IPS-20b (cell line): ENCODE measurements around the gene MRPS25.

Experiments used
- H3K27ac ChIP-seq: one replicate; pipeline ENCODE4 v1.5.1; 2013; ENCODE audit warnings: low read length
- H3K27me3 ChIP-seq: 2 replicates; pipeline ENCODE4 v1.6.1; 2013; ENCODE audit warnings: mild to moderate bottlenecking, low read length, inconsistent platforms; ENCODE audit not compliant: insufficient read depth
- H3K36me3 ChIP-seq: 2 replicates; pipeline ENCODE4 v1.6.1; 2013; ENCODE audit warnings: low read depth, mild to moderate bottlenecking, inconsistent platforms, low read length, moderate library complexity; ENCODE audit not compliant: insufficient read depth
- H3K4me1 ChIP-seq: 2 replicates; pipeline ENCODE4 v1.6.1; 2013; ENCODE audit warnings: mild to moderate bottlenecking, control low read depth, inconsistent platforms, low read length, moderate library complexity; ENCODE audit not compliant: insufficient read depth
- H3K4me3 ChIP-seq: 2 replicates; pipeline ENCODE4 v1.5.1; 2013; ENCODE audit warnings: mild to moderate bottlenecking, low read length, inconsistent platforms
- H3K9ac ChIP-seq: 2 replicates; pipeline ENCODE4 v1.6.1; 2013; ENCODE audit warnings: low read depth, mild to moderate bottlenecking, inconsistent platforms, low read length, moderate library complexity
- H3K9me3 ChIP-seq: 2 replicates; pipeline ENCODE4 v1.6.1; 2013; ENCODE audit warnings: mild to moderate bottlenecking, low read depth, low read length, inconsistent platforms; ENCODE audit not compliant: insufficient read depth

MRPS25 gene

GRCh38 chr3:15079091-15079490 lies 14.0 kb upstream of the MRPS25 start:
- Histone ChIP-seq H3K9me3 (no peaks in the 10 kb centered on the region), H3K4me3 (no peak overlapping the region), H3K36me3 (peaks cover 90% of the 10 kb centered on the region), H3K27ac (no peak overlapping the region), H3K27me3 (no peaks in the 10 kb centered on the region), H3K9ac (no peak overlapping the region), H3K4me1 (no peaks in the 10 kb centered on the region)

- Histone ChIP-seq H3K36me3 (peaks cover 65% of the 10 kb centered on the region), H3K4me1 (no peaks in the 10 kb centered on the region), H3K9me3 (no peaks in the 10 kb centered on the region), H3K27ac (no peak overlapping the region), H3K27me3 (no peaks in the 10 kb centered on the region), H3K9ac (no peak overlapping the region), H3K4me3 (no peak overlapping the region)
Observed at GRCh38 chr3:15074500-15074899, 9.4 kb upstream of the MRPS25 start.

- Histone ChIP-seq H3K4me3 (no peak overlapping the region), H3K27ac (no peak overlapping the region), H3K36me3 (peaks cover 40% of the 10 kb centered on the region), H3K9me3 (no peaks in the 10 kb centered on the region), H3K4me1 (no peaks in the 10 kb centered on the region), H3K27me3 (no peaks in the 10 kb centered on the region), H3K9ac (no peak overlapping the region)
Observed at GRCh38 chr3:15071699-15072098, 6.6 kb upstream of the MRPS25 start.

GRCh38 chr3:15069441-15069840 lies 4.3 kb upstream of the MRPS25 start:
- Histone ChIP-seq H3K9ac (no peak overlapping the region; the same call in 1 of the 2 replicates), H3K27me3 (0 out of 2 replicates have a peak, but pooled peaks cover 4% of the 10 kb centered on the region), H3K36me3 (peaks cover 19% of the 10 kb centered on the region), H3K4me1 (no peaks in the 10 kb centered on the region), H3K4me3 (no peak overlapping the region), H3K27ac (no peak overlapping the region), H3K9me3 (no peaks in the 10 kb centered on the region)

GRCh38 chr3:15066467-15066866 lies 1.4 kb upstream of the MRPS25 start:
- no peaks in the 10 kb centered on the region for H3K4me1 ChIP-seq
- H3K9me3 ChIP-seq: no peaks in the 10 kb centered on the region
- no peaks in the 10 kb centered on the region for H3K36me3 ChIP-seq
- H3K9ac ChIP-seq: no peak overlapping the region
- H3K27me3 ChIP-seq: 0 out of 2 replicates have a peak, but pooled peaks cover 4% of the 10 kb centered on the region
- no peak overlapping the region for H3K27ac ChIP-seq
- no peak overlapping the region for H3K4me3 ChIP-seq

GRCh38 chr3:15065550-15066007 lies 464 bp upstream of the MRPS25 start:
- Histone ChIP-seq H3K27ac (no peak overlapping the region), H3K4me1 (no peaks in the 10 kb centered on the region), H3K9ac (peak overlapping the region; percentile 97; the same call in 1 of the 2 replicates), H3K4me3 (peak overlapping the region; percentile 96), H3K27me3 (0 out of 2 replicates have a peak, but pooled peaks cover 4% of the 10 kb centered on the region), H3K36me3 (no peaks in the 10 kb centered on the region), H3K9me3 (no peaks in the 10 kb centered on the region)

- Histone ChIP-seq H3K4me1 (no peaks in the 10 kb centered on the region), H3K4me3 (peak overlapping the region; percentile 96), H3K9ac (peak overlapping the region; percentile 97), H3K27ac (peak overlapping the region; percentile 70), H3K36me3 (peaks cover 7% of the 10 kb centered on the region), H3K27me3 (0 out of 2 replicates have a peak, but pooled peaks cover 4% of the 10 kb centered on the region), H3K9me3 (no peaks in the 10 kb centered on the region)
Observed at GRCh38 chr3:15064299-15064834, 748 bp downstream of the MRPS25 start.

GRCh38 chr3:15063656-15064286 lies 1.3 kb downstream of the MRPS25 start:
- no peak overlapping the region for H3K27ac ChIP-seq
- H3K9me3 ChIP-seq: no peaks in the 10 kb centered on the region
- peaks cover 13% of the 10 kb centered on the region for H3K36me3 ChIP-seq
- H3K27me3 ChIP-seq: 0 out of 2 replicates have a peak, but pooled peaks cover 4% of the 10 kb centered on the region
- peak overlapping the region; percentile 96 for H3K4me3 ChIP-seq
- peak overlapping the region; percentile 97 for H3K9ac ChIP-seq
- H3K4me1 ChIP-seq: no peaks in the 10 kb centered on the region

GRCh38 chr3:15063238-15063637 lies 1.9 kb downstream of the MRPS25 start:
- Histone ChIP-seq H3K9me3 (no peaks in the 10 kb centered on the region), H3K4me3 (peak overlapping the region; percentile 96; the same call in 1 of the 2 replicates), H3K36me3 (peaks cover 18% of the 10 kb centered on the region), H3K9ac (no peak overlapping the region), H3K4me1 (no peaks in the 10 kb centered on the region), H3K27ac (no peak overlapping the region), H3K27me3 (0 out of 2 replicates have a peak, but pooled peaks cover 4% of the 10 kb centered on the region)

GRCh38 chr3:15060029-15060428 lies 5.1 kb downstream of the MRPS25 start:
- Histone ChIP-seq H3K9ac (no peak overlapping the region), H3K27ac (no peak overlapping the region), H3K9me3 (no peaks in the 10 kb centered on the region), H3K36me3 (peaks cover 36% of the 10 kb centered on the region), H3K27me3 (no peaks in the 10 kb centered on the region), H3K4me1 (no peaks in the 10 kb centered on the region), H3K4me3 (no peak overlapping the region)

GRCh38 chr3:15056676-15057404 lies 8.3 kb downstream of the MRPS25 start:
- Histone ChIP-seq H3K36me3 (peaks cover 51% of the 10 kb centered on the region), H3K4me1 (no peaks in the 10 kb centered on the region), H3K9ac (no peak overlapping the region), H3K27ac (no peak overlapping the region), H3K9me3 (no peaks in the 10 kb centered on the region), H3K27me3 (no peaks in the 10 kb centered on the region), H3K4me3 (no peak overlapping the region)
